ENCODE results near the gene TRPM8.
"Not testable (repeated sequence)": the region's sequence is repeated elsewhere in the genome, so short reads cannot be mapped to it uniquely, and the experiment has no call there.

The TRPM8 gene

GRCh38 chr2:233938676-233939370, 21.6 kb downstream of the TRPM8 start:
- DNase-seq (ENCODE audit: low read depth in 2 of 2) = peak in 1 of 2 donors; percentile 0

- no peak for DNase-seq (ENCODE audit: low read depth in 2 of 2)
These were observed 23.5 kb downstream of the TRPM8 start for GRCh38 chr2:233940376-233941276.

- DNase-seq (ENCODE audit: low read depth in 2 of 2) = no peak
These were observed 25.6 kb downstream of the TRPM8 start for GRCh38 chr2:233942731-233943130.

- DNase-seq (ENCODE audit: low read depth in 2 of 2) = no peak
These were observed 27.1 kb downstream of the TRPM8 start for GRCh38 chr2:233944269-233944668.

GRCh38 chr2:233944722-233945121, 27.5 kb downstream of the TRPM8 start:
- no peak for DNase-seq (ENCODE audit: low read depth in 2 of 2)

GRCh38 chr2:233945146-233945545, 28.0 kb downstream of the TRPM8 start:
- no peak for DNase-seq (ENCODE audit: low read depth in 2 of 2)

GRCh38 chr2:233950078-233950825, 33.1 kb downstream of the TRPM8 start:
- DNase-seq (ENCODE audit: low read depth in 2 of 2) = no peak

GRCh38 chr2:233952335-233952734, 35.2 kb downstream of the TRPM8 start:
- DNase-seq (ENCODE audit: low read depth in 2 of 2) = no peak

- DNase-seq (ENCODE audit: low read depth in 2 of 2) = no peak
These were observed 36.1 kb downstream of the TRPM8 start for GRCh38 chr2:233953087-233953801.

GRCh38 chr2:233960203-233960602, 43.0 kb downstream of the TRPM8 start:
- DNase-seq (ENCODE audit: low read depth in 2 of 2) = no peak

GRCh38 chr2:233961905-233962304, 44.7 kb downstream of the TRPM8 start:
- DNase-seq (ENCODE audit: low read depth in 2 of 2) = no peak

- no peak for DNase-seq (ENCODE audit: low read depth in 2 of 2)
These were observed 47.4 kb downstream of the TRPM8 start for GRCh38 chr2:233964581-233964980.

GRCh38 chr2:233965032-233965603, 47.9 kb downstream of the TRPM8 start:
- no peak for DNase-seq (ENCODE audit: low read depth in 2 of 2)

- DNase-seq (ENCODE audit: low read depth in 2 of 2) = not testable (repeated sequence)
These were observed 48.5 kb downstream of the TRPM8 start for GRCh38 chr2:233965646-233966045.

- DNase-seq (ENCODE audit: low read depth in 2 of 2) = no peak
These were observed 49.2 kb downstream of the TRPM8 start for GRCh38 chr2:233966388-233966787.

- no peak for DNase-seq (ENCODE audit: low read depth in 2 of 2)
These were observed 50.0 kb downstream of the TRPM8 start for GRCh38 chr2:233967164-233967563.

- no peak for DNase-seq (ENCODE audit: low read depth in 2 of 2)
These were observed 51.4 kb downstream of the TRPM8 start for GRCh38 chr2:233968556-233968955.

GRCh38 chr2:233972460-233972859, 55.3 kb downstream of the TRPM8 start:
- not testable (repeated sequence) for DNase-seq (ENCODE audit: low read depth in 2 of 2)

- no peak for DNase-seq (ENCODE audit: low read depth in 2 of 2)
These were observed 55.9 kb downstream of the TRPM8 start for GRCh38 chr2:233972941-233973575.

- no peak for DNase-seq (ENCODE audit: low read depth in 2 of 2)
These were observed 56.6 kb downstream of the TRPM8 start for GRCh38 chr2:233973786-233974185.

Data from activated CD4-positive, alpha-beta T cell treated with anti-CD3 and anti-CD28 coated beads for 24 hours (primary cell).